GM21737 (cell line): ENCODE results near the gene SAMD11.
"Not testable (repeated sequence)": the region's sequence is repeated elsewhere in the genome, so short reads cannot be mapped to it uniquely, and the experiment has no call there.

Source experiments
- ATAC-seq: cut with Tn5 transposase; IDR thresholded peaks from one replicate; pipeline ENCODE4 v1.9.1; 2021; ENCODE audit warnings: mild to moderate bottlenecking, moderate library complexity; ENCODE audit not compliant: unreplicated experiment

Gene SAMD11

DNA sequence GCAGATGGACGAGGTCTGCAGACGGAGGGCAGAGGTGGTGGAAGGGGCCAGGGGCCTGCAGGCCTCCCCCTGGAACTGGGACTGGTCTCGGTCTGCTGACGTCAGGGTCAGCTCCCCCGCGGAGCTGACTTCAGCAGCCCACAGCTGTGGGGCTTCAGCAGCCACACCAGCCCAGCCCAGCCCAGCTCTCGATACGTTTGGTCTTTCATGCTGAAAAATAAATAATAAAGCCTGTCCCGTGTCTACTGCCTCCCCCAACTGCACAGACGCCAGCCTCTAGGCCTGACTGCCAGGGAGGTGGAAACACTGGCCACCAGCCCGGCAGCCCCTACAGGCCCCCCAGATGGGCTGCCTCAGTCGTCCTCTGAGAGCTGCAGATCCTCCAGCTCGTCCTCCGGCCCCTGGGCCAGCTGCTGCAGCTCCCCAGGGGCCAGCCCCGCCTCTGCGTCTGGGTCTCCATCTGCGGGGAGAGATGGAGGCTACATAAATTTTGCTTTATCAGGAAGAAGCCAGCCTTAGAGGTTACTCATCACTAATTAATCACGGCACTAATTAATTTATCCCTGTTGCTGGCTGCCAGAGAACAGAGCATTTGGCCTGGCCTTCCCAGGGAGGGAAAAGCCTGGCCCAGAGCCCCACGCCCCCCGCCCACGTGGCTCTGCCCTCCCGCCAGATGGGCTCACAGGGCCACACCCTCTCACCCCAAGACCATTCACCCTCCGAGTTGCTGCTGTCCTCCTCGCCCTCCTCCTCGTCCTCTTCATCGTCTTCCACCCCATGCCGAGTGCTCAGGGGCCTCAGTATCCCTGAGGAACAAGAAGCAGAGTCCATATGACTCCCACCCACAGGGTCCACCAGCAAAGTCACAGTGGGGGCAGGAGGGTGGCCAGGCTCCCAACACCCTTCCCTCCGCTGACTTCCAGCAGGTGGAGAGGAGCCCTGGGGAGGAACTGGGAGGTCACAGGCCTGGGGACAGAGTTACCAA, 20.9 kb downstream of the SAMD11 start:
- ATAC-seq = no peak

DNA sequence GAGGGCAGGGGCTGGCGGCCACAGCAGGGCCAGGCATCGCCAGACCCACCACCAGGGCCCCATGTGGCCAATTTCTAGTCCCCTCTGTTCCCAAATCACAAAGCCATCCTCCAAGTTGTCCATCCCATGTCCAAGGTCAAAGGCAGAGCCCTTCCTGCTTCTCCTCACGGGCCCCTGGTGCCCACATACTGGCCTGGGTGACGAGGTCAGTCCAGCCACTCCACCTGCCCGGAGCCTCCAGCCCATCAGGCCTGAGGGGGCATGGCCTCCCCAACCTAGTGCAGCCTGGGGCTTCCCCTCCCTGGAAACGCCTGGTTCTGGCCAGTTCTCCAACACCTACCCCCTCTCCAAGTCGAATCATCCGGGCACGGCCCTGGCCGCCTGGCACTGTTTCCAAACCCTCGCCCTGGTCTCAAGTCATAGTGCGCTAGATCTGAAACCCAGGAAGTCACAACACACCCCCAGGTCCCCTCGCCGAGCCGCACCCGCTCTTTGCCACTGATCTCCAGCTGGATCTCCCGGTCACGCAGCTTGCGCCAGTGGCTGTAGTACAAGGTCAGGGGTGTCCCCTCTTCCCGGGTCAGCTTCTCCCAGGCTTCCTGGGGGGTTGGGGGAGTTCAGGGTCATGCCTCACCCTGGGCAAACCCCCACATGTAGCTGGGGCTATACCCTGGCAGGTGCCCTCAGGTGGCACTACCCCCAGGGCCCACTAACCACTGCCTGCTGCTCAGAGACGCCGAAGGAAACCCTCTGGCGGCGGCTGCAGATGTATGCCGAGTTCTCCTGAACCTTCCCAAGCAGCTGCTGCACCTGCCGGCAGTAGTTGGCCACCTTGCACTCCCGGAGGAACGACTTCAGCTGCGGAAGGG, 22.2 kb downstream of the SAMD11 start:
- no peak for ATAC-seq

DNA sequence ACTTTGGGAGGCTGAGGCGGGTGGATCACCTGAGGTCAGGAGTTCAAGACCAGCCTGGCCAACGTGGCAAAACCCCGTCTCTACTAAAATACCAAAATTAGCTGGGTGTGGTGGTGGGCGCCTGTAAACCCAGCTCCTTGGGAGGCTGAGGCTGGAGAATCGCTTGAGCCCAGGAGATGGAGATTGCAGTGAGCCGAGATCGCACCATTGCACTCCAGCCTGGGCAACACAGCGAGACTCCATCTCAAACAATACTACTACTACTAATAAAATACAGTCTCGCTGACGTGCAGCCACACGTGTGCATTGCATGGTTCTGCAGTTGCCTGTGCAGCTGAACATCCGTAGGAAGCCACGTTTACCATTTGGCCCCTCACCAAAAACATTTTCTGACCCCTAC, 23.1 kb downstream of the SAMD11 start:
- ATAC-seq = not testable (repeated sequence)

DNA sequence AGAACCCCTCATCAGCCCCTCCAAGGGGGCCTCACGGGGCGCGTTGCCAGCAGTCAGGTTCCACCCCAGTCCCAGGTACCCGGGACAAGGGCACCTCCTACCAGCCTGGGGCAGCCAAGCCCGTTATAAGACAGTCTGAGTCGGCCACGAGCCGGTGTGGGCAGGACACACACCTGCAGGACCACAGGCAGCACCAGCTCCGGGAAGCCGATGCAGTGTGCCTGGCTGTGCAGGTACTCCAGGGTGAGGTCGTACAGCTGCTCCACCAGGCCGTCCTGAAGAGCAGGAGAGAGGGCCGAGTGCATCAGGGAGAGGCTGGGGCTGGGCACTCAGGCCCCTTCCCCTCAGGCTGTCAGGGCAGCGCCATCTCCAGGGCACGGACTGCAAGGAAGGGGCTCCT, 24.2 kb downstream of the SAMD11 start:
- ATAC-seq = no peak

DNA sequence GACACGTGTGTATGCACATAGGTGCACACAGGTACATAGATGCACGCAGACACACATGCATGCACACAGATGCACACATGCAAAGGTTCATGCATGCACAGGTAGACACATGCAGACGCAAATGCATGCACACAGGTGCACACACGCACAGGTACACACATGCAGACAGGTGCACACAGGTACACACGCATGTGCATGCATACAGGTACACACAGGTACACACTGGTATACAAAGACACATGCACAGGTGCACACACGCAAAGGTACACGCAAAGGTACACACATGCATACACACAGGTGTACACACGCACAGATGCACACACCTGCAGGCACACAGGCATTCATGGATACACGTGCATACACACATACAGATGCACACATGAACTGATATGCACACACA, 26.5 kb downstream of the SAMD11 start:
- ATAC-seq = no peak

DNA sequence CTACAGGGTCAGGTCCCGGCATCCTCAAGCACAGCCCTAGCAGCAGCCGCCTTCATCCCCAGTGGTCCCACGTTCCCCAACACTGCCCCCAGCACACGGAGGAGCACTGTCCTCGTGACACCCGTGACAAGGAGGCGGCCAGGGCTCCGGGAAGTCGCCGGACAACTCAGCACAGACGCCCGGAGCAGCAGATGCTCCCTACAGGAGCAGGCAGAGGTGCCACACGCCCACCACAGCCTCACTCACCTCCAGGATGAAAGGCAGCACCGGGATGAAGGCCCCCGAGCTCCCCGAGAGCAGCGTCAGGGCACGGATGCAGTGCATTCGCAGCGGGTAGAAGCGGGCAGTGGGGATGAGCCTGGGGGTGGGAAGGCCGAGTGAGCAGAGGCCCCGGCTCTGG, 27.2 kb downstream of the SAMD11 start:
- ATAC-seq = no peak

DNA sequence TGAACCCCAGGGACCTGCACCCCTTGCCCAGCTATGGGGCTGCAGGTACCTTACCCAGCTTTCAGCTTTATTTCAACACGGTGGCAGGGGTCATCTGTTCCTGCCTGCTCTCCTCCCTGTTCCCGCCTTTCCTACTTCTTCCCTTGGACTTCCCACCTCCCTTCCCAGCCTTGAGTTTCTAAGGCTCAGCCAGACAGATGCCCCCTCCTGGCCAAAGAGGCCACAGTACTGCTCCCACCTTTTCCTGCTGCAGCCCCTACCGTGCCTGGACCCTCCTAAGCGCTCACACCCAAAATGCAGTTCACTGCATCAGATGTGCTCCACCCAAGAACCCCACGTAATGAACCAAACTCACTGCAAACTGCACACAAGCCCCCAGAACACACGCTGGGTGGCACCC, 27.6 kb downstream of the SAMD11 start:
- ATAC-seq = no peak

DNA sequence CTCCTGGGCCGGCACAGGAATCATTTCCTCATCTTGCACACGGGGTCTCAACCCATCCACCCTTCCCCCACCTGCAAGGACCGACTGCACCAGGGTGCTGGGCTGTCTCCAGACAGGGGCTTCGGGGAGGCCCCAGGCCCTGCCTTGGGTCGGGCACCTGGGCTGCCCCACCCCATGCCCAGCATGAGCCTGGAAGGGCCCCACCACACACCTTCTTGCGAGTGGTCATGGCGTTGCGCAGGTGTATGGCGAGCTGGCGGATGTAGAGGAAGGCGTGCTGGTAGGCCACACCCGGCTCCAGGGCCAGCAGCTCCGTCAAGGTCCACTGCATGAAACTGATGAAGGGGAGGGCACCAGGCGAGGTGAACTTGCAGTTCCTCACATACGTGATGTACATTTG, 28.5 kb downstream of the SAMD11 start:
- ATAC-seq = no peak

DNA sequence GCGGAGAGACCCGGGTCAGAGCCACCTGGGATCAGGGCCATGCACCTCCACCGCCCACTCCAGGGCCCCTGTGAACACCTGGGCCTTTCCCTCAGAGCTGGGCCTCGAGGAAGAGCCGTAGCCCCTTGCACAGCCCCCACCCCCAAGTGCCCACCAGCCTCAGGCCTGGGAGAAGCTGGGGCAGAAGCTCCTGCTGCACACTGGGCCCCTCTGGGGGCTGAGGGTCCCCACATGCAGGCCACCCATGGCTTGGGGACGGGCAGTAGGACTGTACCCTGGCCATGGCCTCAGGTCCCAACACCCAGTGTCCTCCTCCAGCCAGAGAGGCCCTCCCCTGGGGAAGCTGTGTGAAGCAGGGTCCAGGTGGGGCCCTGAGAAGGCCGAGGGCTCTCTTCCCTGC, 28.9 kb downstream of the SAMD11 start:
- ATAC-seq = no peak

DNA sequence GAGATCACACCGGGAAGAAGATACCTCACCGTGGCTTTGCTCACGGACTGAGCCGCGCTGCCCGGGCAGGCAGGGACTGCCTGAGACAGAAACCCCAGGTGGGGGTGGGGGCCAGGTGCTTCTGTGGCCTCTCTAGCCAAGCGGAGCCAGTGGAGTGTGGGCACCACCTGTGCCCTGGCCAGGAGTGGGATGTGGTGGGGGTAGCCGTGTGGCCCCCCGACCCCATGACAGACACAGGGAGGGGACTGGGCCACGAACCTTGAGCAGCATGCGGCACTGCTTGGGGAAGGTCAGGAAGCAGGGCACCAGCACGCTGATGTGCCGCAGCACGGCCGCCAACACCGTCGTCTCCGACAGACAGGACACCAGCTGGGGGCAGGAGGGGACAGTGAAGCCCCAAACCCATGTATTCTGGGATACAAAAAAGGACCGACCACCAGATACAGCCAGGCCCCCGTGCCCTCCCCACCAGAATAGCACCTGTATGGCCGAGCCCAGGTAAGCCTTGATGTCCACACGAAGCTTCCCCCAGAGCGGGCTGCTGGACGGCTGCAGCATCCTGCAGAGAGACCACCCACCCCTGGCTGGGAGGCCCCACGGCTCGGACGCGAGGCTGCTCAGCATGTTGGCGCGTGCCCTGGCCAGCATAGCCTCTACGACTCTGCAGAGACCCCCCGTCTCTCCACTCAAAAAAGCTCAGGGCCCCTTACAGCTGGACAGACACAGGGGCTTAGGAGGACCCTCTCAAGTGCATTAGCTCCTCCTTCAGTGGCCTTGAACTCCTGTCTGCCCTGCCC, 30.0 kb downstream of the SAMD11 start:
- ATAC-seq = no peak

DNA sequence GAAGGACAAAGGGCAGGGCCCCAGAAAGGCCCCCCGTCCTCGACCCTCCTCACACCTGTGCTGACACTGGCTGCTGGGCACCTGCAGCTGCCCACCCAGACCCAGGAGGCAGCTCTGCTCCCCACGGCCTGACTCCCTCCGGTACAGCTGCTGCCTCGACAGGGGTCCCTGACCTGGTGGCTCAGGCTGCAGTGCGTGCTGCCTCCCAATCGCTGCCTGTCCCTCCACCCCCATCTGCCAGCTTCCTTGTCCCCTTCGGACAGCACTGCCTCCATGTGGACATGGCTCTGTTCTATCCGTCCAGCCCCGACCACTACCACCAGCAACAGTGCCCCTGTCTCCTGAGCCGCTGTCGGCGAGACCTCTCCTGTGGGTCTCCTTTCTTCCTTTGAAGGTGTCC, 31.2 kb downstream of the SAMD11 start:
- ATAC-seq = no peak

DNA sequence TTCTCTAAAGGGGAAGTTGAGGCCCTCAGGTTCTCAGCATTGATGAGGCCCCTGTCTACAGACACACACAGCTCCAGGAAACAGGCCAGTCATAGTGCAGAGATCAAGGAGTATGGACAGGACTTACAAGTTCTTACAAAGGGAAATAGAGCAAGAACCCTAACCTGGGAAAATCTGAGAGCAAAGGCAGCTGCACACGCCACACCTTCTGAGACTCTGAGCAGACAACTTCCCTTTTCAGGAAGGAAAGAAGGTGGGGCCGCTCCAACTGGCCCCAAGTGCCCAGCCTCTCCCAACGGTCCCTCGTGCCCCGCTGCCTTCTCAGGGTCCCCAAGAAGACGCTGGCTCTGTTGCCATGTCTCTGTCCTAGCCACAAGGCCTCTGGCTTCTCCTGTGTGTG, 31.8 kb downstream of the SAMD11 start:
- ATAC-seq = no peak

DNA sequence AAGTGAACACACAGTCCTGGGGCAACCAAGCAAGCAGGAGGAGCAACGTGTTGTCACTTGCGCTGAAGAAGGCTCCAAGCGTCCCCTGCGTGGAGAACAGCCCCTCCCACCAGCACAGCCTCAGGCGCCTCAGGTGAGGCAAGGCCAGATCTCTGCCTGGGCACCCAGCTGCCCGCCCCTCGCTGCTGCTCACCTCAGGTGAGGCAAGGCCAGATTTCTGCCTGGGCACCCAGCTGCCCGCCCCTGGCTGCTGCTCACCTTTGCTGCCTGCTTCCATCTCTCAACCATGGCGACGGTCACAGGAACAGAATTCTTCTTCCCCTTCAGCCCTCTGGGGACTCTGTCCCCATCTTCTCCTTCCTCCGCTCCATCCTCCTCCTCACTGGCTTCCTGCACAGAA, 32.9 kb downstream of the SAMD11 start:
- ATAC-seq = no peak

DNA sequence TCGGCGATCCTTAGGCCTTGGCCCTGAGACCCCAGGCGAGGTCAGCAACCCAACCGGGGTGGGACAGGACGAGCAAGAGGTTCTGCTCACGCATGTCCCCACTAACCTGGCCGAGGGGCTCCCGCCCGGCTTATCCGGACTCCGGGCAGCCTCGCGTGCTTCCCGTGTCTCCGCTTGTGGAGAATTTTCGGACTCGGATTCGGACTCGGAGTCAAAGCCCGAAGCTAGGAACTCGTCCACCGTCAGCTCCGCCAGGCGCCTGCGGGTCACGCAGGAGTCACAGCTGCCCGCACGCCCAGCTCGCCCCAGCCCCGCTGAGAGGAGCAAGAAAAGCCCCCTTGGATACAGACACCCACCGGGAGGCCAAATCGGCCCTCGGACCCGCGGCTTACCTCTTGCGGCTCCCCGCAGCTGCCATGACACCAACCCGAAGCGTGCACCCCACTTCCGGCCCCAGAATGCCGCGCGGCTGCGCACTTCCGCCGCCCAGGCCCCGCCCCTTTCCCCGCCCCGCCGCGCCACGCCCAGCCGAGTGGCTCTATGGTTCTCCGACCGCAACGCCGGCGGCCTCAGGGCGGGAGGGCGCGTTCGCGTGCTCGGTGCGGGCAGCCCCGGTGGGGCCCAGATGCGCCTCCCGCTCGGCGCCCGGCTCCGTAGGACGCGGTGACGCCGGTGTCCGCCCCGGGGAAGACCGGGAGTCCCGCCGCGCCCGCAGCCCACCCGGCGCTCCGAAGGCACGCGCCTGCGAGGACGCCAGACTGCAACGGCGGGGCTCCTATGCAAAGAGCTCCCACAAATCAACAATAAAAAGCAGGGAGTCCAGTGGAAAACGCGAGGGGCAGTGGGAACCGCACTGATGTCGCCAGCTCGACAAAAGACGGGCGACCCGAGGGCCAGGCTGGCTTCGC, 35.4 kb downstream of the SAMD11 start, which contains the start of gene NOC2L:
TSS of gene NOC2L (minus strand) at position 434 of the 908 bp plus-strand sequence. CDS start at position 418, 16 bp downstream.
- ATAC-seq = peak; percentile 65

DNA sequence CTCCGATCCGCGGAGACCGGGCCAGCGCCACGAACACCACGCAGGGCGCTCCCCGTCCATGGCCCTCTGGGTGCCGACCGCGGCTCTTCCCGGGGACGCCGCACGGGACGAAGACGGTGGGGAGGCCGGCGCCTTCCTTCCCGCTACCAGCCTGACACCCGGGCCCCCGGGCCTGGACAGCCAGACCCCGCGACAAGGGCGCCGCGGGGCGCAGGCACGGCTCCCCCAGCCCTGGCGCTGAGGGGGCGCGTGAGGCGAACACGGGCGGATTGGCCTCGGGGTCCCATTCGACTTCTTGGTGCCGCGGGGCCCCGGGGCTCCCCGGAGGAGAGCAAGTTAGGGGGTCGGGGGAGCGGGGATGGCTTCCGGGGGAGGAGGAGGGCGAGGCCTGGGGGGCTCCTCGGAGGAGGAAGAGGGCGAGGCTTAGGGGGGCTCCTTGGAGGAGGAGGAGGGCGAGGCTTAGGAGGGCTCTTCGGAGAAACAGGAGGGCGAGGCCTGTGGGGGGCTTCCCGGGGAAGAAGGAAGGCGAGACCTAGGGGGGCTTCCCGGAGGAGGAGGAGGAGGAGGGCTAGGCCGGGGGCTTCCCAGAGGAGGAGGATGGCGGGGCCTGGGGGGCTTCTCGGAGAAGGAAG, 36.1 kb downstream of the SAMD11 start:
- ATAC-seq = no peak

DNA sequence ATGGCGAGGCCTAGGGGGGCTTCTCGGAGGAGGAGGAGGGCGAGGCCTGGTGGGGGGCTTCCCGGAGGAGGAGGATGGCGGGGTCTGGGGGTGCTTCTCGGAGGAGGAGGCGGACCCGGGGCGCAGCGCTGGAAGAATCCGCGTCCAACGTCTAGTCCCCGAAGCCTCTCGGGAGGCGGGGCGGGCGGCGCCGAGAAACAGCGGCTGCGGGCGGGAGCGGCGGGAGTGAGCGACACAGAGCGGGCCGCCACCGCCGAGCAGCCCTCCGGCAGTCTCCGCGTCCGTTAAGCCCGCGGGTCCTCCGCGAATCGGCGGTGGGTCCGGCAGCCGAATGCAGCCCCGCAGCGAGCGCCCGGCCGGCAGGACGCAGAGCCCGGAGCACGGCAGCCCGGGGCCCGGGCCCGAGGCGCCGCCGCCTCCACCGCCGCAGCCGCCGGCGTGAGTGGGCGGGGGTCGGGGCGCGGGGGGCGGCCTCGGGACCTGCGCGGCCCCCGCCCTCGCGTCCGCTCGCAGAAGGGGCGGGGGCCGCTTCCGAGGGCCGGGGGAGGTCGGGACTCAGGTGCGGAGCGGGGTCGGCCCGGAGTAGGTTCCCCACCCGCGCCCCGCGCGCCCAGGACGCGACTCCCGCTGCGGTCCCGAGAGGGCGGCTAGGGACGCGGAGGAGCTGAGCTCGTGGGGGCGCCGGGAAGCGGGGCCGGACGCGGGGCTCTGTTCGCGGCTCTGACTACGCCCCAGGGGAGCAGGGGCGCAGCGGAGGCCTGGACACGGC, 36.8 kb downstream of the SAMD11 start, which contains the start of gene KLHL17:
TSS of gene KLHL17 (plus strand) at position 222 of the 769 bp plus-strand sequence. CDS start at position 332, 110 bp downstream.
- ATAC-seq = peak; percentile 43

DNA sequence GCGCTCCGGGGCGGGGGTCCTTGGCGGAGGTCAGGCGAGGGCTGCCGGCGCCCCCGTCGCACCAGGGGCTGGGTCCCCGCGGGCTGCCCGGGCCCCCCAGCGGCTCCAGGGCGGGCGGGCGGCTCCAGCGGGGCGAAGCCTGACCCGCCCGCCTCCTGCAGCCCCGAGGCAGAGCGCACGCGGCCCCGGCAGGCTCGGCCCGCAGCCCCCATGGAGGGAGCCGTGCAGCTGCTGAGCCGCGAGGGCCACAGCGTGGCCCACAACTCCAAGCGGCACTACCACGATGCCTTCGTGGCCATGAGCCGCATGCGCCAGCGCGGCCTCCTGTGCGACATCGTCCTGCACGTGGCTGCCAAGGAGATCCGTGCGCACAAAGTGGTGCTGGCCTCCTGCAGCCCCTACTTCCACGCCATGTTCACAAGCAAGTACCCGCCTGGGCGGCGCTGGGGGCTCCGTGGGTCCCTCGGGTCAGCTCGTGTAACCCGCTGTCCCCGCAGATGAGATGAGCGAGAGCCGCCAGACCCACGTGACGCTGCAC, 37.5 kb downstream of the SAMD11 start:
- peak; percentile 3 for ATAC-seq
